HG03558 (cell line): ENCODE measurements around the gene TGM3.

Experiments
- ATAC-seq: cut with Tn5 transposase; IDR thresholded peaks from one replicate; pipeline ENCODE4 v1.9.1; 2021; ENCODE audit warnings: moderate number of reproducible peaks; ENCODE audit not compliant: unreplicated experiment; ENCODE audit errors: extremely low read depth

TGM3 gene

DNA sequence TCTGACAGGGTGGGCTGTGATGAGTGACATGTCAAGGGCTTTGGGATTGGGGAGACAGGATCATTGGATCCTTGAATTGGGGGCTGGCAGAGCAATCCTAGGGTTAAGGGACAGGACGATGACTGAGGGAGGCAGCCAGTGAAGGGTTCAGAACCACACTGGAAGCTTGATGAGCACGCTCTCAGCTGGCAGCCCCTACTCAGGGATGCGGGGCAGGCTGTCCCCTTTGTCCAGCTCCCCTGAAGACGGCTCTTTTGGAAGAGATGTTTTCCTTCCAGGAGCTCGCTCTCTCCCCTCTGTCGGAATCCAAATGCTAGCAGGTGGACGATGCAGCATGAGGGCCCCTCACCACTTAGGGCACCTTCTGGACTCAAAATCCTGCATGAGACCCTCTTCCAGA, 8.4 kb downstream of the TGM3 start:
- no peak for ATAC-seq

DNA sequence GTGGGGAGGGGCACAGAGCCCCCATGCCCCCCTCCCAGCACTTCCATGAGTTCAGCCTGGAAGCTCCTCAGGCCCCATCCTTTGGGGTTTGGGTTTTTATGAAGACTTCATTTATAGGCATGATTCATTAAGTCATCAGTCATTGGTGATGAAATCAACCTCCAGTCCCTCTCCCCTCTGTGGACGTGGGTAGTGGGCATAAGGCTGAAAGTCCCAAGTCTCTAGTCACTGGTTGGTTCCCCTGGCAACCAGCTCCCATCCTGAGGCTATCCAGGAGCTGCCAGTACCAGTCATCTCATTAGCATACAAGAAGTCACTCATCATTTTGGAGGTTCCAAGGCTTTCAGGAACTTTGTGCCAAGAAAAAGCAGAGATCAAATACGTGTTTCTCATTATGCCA, 9.2 kb downstream of the TGM3 start:
- ATAC-seq = no peak

- ATAC-seq = no peak
Measured at GRCh38 chr20:2305479-2305878, 9.7 kb downstream of the TGM3 start.

GRCh38 chr20:2305946-2306345, 10.1 kb downstream of the TGM3 start:
- no peak for ATAC-seq

- ATAC-seq = no peak
Measured at GRCh38 chr20:2307136-2307535, 11.3 kb downstream of the TGM3 start.

DNA sequence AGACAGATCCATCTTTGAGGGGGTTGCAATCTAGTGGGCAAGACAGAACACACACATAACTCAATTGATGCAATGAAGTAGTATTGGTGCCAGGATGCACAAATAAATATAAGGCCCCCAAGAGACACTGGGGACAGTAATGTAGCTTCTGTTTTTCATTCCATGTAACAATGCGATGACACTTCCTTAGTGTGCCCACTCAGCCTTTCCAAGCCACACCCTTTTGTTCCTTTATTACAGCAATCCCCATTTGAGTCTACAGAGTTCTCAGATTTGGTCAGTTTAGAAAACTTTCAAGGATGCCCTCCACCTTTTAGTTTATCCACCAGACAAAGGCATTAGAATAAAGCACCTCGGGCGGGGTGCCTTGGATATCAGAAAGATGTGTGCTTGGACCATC, 15.5 kb downstream of the TGM3 start:
- no peak for ATAC-seq

DNA sequence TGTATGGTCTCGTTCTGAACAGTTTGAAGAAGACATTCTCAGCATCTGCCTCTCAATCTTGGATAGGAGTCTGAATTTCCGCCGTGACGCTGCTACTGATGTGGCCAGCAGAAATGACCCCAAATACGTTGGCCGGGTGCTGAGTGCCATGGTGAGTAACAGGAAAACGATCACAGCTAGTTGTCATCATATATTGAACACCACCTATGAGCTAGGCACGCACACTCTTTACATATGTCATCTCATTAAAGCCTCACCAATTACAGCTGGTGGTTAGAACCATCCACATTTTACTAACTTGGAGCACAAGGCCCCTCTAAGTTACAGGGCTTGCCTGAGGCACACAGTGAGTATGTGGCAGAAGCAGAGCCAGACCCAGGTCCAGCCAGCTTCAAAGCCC, 17.1 kb downstream of the TGM3 start:
- no peak for ATAC-seq

DNA sequence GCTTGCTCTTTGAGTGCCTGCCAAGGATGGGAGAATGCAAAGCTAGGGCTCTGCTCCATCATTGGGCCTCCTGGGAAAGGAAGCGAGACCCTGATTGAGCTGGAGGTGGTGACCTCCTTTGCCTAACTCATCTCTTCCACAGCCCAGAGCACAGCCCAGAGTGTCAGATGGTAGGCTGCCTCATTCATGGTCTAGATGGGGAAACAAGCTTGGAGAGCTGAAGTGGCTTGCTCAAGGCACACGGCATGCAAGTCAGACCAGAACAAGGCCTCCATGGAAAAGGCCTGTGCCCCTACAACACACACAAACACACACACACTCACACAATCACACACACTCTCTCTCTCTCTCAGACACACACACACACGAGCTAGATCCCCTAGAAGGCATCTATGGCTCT, 17.5 kb downstream of the TGM3 start:
- no peak for ATAC-seq

GRCh38 chr20:2314759-2315439, 19.1 kb downstream of the TGM3 start:
- no peak for ATAC-seq

GRCh38 chr20:2315440-2315778, 19.6 kb downstream of the TGM3 start:
- ATAC-seq = no peak

- ATAC-seq = no peak
Measured at GRCh38 chr20:2316847-2317495, 21.2 kb downstream of the TGM3 start.

DNA sequence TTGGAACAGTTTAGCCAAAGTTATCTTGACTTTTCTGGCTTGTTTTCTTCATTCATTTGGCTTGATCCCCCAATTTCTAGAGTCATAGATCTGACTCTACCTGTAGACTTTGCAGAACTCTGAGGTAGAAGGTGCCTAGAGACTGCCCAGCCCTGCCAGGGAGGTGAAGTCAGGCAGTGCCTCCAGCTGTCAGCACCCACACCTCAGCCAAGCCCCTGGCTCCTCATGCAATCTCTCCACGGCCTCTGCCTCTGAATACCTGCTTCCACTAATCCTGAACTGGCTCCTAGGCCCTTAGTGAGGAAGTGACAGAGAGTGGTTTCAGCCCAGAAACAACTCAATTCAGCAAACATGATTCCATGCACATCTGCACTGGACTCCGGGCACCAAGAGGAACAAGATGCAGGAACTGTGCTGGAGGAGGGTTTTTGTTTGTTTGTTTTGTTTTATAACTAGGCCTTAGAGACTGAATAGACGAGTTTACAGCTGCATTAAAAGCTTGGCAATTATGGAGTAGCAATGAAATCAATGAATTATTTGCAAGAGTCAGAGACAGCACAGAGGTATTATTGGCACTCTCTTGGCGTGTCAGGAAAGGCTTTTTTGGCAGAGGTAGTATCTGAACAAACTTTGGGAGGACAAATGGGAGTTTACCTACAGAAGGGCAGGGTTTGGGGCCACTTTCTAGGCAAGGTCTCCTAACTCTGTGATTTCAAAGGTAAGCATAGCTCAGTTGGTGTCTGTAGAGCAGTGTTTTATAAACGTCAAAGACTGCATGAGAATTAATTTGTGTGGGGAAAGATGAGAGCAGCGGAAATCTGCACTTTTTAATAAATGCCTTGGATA, 25.2 kb downstream of the TGM3 start:
- ATAC-seq = no peak

DNA sequence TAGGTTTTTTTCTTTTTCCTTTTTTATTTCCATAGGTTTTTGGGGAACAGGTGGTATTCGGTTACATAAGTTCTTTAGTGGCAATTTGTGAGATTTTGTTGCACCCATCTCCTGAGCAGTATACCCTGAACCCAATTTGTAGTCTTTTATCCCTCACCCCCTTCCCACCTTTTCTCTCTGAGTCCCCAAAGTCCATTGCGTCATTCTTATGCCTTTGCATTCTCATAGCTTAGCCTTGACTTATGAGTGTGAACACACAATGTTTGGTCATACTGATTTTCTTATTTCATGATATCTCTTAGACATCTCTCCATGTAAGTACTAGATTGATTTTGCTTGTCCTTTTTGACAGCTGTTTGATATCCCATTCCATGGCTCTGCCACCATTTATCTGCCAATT, 27.2 kb downstream of the TGM3 start:
- ATAC-seq = no peak

DNA sequence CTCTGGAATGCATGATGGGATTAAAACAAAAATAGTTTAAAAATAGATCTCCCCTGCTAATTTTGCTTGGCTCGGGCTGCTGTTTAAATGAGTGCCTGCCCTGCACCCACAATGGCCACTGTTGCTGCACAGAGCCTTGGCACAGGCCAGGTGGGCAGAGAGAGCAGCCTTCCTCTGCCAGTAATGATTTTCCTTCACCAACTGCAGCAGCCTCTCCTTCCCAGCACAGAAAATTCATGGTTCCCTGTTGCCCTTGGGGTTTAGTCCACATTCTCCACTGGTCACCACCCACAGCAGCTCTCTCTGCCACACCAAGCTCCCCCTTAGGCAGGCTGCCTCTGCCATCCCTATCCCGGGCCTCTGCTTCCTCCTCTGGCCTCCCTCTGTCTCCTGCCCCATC, 30.2 kb downstream of the TGM3 start:
- ATAC-seq = no peak

DNA sequence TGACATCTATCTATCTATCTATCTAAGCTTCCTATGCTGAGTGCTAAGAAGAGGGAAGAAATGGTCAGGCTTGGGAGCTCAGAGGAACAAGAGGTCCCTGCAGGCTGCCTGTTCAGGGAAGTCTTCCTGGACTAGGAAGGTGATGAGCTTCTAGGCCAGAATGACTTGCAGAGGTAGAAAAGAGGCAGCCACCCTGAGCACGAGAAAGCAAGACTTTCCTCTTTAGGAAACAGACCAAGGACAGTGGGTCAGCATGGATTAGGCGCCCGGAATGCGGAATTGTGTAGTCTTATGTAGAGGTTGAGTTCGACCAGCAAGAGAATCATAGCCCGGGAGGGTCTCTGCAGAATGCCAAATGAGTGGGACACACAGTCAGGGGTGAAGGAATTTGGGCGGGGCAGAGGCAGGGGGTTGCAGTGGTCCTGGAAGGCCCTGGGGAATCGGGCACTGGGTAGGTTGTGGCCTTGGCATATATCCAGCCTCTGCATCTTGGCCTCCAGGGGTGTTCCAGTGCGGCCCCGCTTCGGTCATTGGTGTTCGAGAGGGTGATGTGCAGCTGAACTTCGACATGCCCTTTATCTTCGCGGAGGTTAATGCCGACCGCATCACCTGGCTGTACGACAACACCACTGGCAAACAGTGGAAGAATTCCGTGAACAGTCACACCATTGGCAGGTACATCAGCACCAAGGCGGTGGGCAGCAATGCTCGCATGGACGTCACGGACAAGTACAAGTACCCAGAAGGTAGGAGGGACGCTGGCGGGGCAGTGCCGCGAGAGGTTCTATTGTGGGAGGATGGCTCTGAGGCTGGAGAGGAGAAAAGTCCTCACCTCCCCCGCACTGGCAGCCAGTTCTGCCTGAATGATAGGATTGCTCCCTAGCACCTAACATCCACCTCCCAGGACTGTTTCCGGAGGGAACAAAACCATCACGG, 32.1 kb downstream of the TGM3 start:
- ATAC-seq = no peak

- ATAC-seq = no peak
Measured at GRCh38 chr20:2329286-2329685, 33.5 kb downstream of the TGM3 start.

DNA sequence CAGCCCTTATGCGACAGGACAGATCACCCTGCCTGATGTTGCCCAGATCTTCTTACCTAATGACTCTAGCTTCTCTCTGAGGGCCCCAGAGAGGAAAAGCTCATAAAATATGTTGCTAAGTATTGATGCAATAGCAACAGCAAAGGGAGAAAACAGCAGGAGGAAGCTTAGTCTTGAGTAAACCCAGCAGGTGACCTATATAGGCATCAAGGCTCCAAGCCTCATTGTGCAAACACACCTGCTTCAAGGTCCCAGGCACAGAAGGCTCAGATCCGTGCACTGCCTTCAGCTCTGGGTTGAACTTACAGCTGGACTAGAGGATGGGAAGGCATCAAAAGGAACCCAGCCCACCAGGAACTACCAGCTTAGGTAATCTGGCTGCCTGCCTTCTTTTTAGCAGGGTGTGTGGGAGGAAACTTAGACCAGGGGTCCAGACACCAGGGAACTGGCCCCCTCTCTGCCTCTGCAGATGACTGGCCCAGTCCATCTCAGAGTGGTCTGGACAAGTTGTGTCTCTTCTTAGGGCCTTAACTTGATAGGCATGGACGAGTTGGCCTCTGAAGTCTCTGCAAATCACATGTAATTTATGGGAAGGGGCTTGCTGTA, 34.4 kb downstream of the TGM3 start:
- no peak for ATAC-seq

- ATAC-seq = no peak
Measured at GRCh38 chr20:2331106-2331505, 35.3 kb downstream of the TGM3 start.

DNA sequence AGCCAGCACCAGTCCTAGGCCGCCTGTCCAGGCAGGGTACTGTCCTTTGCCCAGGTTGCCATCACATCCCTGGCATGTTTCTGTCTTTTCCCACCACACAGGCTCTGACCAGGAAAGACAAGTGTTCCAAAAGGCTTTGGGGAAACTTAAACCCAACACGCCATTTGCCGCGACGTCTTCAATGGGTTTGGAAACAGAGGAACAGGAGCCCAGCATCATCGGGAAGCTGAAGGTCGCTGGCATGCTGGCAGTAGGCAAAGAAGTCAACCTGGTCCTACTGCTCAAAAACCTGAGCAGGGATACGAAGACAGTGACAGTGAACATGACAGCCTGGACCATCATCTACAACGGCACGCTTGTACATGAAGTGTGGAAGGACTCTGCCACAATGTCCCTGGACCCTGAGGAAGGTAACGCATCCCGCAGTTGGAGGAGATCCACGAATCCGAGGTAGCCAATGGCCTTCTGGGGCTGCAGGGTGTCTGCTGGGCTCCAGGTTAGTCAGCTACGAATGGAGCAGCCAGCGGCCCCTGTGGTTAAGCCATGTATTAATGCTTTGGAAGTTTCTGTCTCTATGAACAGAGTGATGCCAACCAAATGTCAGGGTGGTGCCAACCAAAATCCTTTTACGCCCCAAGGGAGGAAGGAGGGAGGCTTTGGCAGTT, 36.2 kb downstream of the TGM3 start:
- ATAC-seq = no peak

GRCh38 chr20:2332711-2333110, 36.9 kb downstream of the TGM3 start:
- no peak for ATAC-seq
